CD4-positive, alpha-beta T cell treated with Interferon gamma for 1 hour (primary cell): ENCODE measurements around the gene MAN1B1.
A peak's percentile ranks its signal among the peaks of the same experiment; 100 is the strongest.
"Not testable (repeated sequence)": the region's sequence is repeated elsewhere in the genome, so short reads cannot be mapped to it uniquely, and the experiment has no call there.

Experiments used
- DNase-seq: peaks from one replicate; pipeline ENCODE4 v3.0.0-alpha.2; 2020

Gene MAN1B1

GRCh38 chr9:137112564-137113384 is 26.0 kb downstream of the MAN1B1 start:
- no peak for DNase-seq

DNA sequence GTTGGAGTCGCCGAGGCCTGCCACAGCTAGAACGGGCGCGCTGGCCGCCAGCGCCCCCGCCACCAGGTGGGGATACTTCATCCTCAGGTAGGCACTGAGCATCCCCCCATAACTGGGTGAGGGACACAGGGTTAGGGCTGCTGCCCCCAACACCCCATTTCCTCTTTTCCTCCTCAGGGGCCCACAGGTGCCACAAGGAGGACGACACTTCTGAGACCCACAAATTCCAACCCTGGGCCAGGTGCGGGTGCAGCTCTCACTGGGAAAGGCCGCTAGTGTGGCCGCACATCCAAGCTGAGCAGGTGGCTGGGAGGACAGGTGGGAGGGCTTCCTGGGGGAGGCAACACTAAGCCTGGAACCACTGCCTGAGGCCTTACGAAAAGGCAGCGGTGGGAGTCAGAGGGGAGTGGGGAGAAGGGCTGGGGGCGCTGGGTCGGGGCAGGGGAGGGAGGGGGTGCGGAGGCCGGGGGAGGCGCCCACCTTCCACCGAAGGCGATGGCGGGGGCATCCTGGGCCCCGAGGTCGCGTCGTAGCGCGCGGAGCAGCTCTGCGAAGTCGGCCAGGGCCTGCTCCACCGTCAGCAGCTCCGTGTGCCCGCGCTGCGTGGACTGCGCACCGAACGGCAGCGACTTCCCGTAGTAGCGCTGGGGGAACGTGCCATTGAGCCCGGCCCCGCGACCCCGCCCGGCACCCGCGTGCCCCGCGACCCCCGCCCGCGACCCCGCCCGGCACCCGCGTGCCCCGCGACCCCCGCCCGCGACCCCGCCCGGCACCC is 26.8 kb downstream of the MAN1B1 start:
- DNase-seq, result no peak

GRCh38 chr9:137114220-137114612 is 27.4 kb downstream of the MAN1B1 start:
- no peak for DNase-seq

- peak; percentile 75 for DNase-seq
Measured at GRCh38 chr9:137114613-137115393, 28.0 kb downstream of the MAN1B1 start, which contains the start of gene DPP7. Gene DPP7 (minus strand): TSS chr9:137114733. CDS start chr9:137114713, 20 bp downstream.

DNA sequence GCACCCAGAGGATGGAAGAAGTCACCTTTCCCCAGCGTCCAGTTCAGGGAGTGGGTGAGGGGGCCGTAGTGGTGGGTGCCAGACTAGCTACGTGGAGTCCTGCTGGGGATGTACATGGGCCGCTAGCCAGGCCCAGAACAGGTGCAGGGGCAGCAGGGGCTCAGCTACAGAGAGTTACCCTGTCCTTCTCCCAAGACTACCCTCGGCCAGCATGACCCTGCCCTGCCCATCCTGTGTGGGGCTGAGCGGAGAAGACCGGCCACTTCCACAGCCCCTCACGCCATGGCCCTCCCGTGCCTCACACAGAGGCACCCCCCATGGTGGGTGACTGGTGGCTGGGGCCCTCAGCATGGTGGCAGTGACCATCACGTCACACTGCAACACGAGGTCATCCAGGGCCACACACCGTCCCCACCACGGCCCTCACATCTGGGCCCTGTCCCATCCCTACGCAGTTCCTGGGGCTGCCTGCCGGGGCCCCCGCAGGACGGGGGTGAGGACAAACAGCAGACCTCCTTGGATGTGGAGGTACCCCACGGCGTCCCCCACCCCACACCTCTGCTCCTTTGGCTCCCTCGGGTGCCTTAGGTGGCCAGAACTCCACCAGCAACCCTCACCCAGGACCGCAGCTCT is 28.7 kb downstream of the MAN1B1 start:
- DNase-seq, result no peak

- no peak for DNase-seq
Measured at GRCh38 chr9:137116027-137116507, 29.3 kb downstream of the MAN1B1 start.

DNA sequence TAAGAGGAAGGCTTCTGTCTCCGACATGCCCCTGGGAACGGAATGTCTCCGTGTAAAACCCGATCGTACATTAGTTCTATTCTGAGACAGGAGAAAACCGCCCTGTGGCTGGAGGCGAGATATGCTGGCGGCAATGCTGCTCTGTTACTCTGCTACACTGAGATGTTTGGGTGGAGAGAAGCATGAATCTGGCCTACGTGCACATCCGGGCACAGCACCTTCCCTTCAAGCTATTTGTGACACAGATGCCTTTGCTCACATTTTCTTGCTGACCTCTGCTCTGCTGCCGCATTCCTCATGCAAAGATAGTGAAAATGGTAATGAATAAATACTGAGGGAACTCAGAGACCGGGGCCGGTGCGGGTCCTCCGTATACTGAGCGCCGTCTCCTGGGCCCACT is 29.9 kb downstream of the MAN1B1 start:
- no peak for DNase-seq

GRCh38 chr9:137117269-137117731 is 30.5 kb downstream of the MAN1B1 start:
- DNase-seq, result no peak

- DNase-seq, result not testable (repeated sequence)
Measured at GRCh38 chr9:137118092-137118603, 31.4 kb downstream of the MAN1B1 start.

- DNase-seq, result not testable (repeated sequence)
Measured at GRCh38 chr9:137121927-137122795, 35.4 kb downstream of the MAN1B1 start.

DNA sequence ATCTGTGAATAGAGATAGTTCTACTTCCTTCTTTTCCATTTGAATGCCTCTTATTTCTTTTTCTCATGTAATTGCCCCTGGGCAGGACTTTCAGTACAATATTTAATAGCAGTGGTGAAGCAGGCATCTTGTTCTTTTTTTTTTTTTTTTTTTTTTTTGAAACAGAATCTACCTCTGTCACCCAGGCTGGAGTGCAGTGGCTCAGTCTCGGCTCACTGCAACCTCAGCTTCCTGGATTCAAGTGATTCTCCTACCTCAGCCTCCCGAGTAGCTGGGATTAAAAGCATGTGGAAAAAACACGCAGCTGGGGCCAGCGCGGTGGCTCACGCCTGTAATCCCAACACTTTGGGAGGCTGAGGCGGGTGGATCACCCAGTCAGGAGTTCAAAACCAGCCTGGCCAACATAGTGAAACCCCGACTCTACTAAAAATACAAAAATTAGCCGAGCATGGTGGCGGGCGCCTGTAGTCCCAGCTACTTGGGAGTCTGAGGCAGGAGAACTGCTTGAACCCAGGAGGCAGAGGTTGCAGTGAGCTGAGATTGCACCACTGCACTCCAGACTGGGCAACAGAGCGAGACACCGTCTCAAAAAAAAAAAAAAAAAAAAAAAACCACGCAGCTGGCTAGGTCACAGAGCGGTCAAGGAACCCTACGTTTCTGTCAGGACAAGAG is 36.1 kb downstream of the MAN1B1 start:
- not testable (repeated sequence) for DNase-seq

DNA sequence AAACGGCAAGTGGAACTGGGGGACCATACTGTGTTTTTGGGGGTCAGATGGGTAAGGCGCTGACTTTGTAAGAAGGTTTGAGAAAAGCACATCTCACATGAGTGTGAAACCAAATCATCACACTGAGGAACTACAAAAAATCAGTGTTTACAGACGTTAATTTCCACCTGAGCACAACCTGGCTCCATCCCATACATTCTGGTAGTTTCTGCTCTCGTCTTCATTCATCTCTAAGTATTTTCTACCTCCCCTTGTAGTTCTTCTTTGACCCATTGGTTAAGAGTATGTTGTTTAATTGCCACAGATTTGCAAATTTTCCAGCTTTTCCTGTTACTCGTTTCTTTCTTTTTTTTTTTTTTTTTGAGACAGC is 36.7 kb downstream of the MAN1B1 start:
- DNase-seq, result no peak

GRCh38 chr9:137123952-137124462 is 37.2 kb downstream of the MAN1B1 start:
- DNase-seq, result not testable (repeated sequence)

DNA sequence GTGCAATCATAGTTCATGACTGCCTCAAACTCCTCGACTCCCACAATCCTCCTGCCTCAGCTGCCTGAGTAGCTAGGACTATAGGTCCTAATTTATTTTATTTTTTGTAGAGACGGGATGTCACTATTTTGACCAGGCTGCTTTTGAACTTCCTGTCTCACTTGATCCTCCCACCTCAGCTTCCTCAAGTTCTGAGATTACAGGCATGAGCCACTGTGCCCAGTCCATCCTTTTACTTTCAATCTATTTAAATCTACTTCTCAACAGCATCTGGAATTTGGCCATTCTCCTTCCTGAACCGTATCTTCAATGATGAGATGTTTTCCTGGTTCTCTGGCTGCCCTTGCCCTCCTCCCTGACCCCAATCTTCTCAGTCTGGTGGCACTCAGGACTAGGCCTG is 40.0 kb downstream of the MAN1B1 start:
- DNase-seq, result no peak

DNA sequence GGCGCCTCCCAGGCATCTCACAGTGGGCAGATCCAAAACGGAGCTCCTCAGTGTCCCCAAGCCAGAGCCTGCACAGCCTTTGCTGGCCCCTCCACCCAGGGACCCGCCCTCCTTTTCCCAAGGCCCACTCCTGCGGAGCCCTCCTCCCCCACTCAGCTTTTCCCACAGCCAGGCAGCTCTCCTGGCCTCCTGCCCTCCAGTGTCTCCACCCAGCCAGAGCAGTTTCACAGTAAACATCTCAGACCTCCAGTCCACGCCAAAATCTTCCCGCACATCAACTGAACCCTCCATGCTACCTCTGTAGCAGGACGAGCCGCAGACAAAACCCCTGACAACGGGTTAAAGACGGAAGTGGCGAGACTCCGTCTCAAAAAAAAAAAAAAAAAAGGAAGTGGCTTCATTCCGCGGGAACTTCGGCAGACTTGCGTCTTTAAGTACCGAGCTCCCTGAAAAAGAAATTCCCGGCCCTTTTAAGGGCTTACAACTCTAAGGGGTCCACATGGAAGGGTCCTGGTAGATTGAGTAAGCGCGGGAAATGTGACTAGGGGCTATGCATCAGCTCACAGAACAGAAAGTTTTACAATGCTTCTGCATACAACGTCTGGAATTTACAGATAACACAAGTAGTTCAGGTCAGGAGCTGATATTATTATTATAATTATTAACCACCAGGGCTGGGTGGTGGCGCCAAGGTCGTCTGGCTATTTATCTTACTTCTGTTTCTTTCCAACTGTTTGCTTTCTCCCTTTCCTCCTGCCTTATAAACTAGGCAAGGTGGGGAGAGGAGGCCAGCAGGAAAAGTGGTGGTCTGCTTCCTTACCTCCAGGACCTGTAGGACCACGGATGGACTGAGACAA is 40.7 kb downstream of the MAN1B1 start:
- DNase-seq, result peak; percentile 45

DNA sequence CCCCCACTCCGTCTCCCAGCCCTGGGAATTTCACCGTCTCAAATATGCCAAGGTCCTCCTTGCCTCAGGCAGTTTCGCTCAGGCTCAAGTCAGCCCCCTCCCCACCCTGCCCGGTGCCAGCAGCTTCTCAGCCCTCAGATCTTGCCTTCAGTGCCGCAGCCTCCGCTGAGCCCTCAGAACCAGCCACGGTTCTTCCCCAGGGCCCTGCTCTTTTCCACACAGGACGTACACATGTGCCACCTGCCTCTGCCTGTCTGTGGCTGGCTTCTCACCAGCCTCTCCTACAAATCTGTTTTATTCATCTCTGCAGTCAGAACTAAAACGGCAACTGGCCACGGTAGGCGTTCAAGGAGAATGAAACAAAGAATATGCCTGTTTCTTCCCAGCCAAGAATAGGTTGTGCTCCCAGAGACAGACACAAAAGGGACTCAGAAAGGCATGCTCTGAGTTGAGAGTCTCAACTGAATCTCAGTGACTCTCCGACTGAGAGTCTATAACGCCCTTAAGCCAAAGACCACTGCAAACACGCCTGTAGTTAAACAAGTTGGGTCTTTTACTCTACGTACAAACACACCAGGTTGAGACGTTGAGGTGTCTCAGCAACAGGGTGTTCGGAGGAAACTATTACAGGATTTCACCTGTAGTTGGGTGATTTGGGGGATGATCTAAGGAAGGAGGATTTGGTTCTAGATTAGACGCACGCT is 41.5 kb downstream of the MAN1B1 start:
- DNase-seq, result no peak

DNA sequence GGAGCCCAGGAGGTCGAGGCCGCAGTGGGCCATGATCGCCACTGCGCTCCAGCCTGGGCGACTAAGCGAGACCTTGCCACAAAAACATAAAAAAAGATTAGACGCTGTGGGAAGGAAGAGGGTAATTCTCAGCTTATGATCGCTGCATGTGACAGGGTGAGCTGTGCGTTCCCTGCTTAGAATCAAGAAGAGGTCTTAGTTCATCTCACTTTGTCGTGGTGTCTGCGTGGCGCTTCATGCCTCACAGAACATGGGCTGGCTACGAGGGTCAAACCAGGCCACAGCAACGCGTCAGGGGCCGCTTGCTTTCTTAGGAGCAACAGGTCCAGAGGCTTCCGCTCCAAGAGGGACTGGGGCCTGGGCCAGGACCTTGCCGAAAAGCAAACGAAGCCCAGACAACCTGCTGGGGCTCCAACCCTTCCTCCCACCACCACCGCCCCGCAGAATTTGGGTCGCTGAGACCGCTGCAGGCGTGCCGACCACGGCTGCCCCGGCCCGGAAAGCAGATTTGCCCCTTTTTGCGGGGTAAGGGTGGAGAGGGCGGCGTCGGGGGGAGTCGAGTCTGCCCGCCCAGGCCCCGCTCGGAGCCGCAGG is 42.2 kb downstream of the MAN1B1 start:
- DNase-seq, result no peak

GRCh38 chr9:137129456-137130175 is 42.8 kb downstream of the MAN1B1 start:
- peak; percentile 91 for DNase-seq
